DND-41 (cell line): Measurements from ENCODE around the gene OSBPL5.

Source experiments
- EZH2 ChIP-seq: IDR thresholded peaks from 3 replicates; pipeline ENCODE4 v1.6.1; 2012; ENCODE audit warnings: borderline replicate concordance, low read depth, mild to moderate bottlenecking, moderate library complexity, low read length, inconsistent platforms; ENCODE audit not compliant: severe bottlenecking
- TF ChIP-seq, protein P1 (sequence below): IDR thresholded peaks from 2 replicates; pipeline ENCODE4 v1.5.1; 2012; ENCODE audit warnings: borderline replicate concordance, low read length, moderate library complexity, mild to moderate bottlenecking; ENCODE audit not compliant: poor library complexity, severe bottlenecking; ENCODE audit errors: extremely low read depth

DNA sequence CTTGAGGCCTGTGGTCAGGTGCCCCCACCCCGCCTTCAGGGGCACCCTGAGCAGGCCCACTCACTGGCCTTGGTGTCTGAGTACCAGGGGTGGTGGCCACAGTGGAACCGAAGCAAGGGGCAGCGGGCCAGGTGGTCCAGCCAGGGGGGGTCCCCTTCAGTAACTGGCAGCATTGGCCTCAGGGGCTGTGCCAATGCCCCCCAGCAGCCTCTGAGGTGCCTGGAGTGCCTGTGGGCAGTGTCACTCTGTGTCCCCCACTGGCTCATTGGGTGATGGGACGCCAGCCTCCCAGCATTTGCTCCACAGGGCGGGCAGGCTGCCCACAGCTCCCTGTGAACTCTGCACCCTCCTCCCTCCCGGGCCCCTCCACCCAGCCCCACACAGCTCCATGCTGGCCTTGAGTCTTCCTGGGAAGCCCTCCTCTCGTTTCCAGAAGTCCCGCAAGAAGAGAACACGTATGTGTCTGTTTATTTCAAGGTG lies 78.4 kb downstream of the OSBPL5 start:
- TF ChIP-seq, protein P1, sequence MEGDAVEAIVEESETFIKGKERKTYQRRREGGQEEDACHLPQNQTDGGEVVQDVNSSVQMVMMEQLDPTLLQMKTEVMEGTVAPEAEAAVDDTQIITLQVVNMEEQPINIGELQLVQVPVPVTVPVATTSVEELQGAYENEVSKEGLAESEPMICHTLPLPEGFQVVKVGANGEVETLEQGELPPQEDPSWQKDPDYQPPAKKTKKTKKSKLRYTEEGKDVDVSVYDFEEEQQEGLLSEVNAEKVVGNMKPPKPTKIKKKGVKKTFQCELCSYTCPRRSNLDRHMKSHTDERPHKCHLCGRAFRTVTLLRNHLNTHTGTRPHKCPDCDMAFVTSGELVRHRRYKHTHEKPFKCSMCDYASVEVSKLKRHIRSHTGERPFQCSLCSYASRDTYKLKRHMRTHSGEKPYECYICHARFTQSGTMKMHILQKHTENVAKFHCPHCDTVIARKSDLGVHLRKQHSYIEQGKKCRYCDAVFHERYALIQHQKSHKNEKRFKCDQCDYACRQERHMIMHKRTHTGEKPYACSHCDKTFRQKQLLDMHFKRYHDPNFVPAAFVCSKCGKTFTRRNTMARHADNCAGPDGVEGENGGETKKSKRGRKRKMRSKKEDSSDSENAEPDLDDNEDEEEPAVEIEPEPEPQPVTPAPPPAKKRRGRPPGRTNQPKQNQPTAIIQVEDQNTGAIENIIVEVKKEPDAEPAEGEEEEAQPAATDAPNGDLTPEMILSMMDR = no peak
- TF ChIP-seq EZH2 = no peak
